CD4-positive, alpha-beta T cell treated with Interleukin-17A for 1 hour (primary cell): ENCODE measurements around the gene ETF1.
"Not testable (repeated sequence)": the region's sequence is repeated elsewhere in the genome, so short reads cannot be mapped to it uniquely, and the experiment has no call there.

Experiments
- DNase-seq: peaks from one replicate; pipeline ENCODE4 v3.0.0-alpha.2; 2020

The ETF1 gene

DNA sequence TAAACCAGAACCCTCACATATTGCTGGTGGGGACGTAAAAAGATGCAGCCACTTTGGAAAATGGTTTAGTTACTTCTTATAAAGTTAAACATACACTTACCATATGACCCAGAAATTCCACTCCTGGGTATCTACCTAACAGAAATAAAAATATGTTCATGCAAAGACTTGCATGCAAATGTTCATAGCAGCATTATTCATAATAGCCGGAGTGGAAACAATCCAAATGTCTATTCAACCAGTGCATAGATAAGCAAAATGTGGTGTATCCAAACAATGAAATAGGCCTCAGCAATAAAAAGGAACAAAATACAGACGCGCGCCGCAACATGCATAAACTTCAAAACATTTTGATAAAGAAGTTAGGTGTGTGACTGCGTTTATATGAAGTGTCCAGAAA is 66.1 kb downstream of the ETF1 start:
- no peak for DNase-seq

- DNase-seq = not testable (repeated sequence)
Measured at GRCh38 chr5:138473151-138473550, 69.9 kb downstream of the ETF1 start.

GRCh38 chr5:138472353-138472752 is 70.7 kb downstream of the ETF1 start:
- no peak for DNase-seq

GRCh38 chr5:138471052-138471361 is 72.0 kb downstream of the ETF1 start:
- no peak for DNase-seq

GRCh38 chr5:138470322-138471051 is 72.5 kb downstream of the ETF1 start:
- DNase-seq = no peak

DNA sequence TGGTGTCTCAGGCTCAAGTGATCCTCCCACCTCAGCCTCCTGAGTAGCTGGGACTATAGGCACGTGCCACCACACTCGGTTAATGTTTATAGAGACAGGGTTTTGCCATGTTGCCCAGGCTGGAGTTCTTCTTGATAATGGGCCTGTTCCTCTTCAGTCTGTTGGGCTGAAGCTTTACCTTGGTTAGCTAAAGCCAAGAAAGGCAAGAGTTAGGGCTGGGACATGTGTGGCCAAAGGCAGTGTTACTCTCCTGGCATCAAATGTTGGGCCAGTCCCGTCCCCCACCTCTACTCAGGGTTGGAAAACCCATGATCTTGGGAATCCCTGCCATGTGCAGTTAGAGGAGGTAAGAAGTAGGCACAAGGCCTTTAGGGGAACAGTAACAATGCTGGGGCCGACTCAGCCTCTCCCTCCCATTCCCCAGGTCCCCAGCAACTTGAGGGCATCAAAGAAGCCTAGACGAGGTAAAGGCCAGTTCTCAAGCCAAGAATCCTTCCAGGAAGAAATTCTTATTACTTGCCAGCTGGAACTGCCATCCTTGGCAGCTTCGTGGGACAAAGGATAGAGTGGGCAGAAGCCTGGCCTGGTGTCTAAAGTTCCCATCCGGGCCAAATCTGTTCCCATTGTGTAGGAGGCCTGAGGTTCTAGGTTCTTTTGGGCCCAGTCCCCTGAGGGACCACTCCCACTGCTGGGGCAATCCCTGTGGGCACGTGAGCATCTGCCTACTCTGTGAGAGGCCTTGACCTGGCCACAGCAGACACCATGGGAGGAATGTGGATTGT is 73.3 kb downstream of the ETF1 start:
- peak; percentile 68 for DNase-seq

GRCh38 chr5:138468966-138469539 is 74.0 kb downstream of the ETF1 start:
- DNase-seq = no peak

- peak; percentile 34 for DNase-seq
Measured at GRCh38 chr5:138468133-138468965, 74.7 kb downstream of the ETF1 start.

DNA sequence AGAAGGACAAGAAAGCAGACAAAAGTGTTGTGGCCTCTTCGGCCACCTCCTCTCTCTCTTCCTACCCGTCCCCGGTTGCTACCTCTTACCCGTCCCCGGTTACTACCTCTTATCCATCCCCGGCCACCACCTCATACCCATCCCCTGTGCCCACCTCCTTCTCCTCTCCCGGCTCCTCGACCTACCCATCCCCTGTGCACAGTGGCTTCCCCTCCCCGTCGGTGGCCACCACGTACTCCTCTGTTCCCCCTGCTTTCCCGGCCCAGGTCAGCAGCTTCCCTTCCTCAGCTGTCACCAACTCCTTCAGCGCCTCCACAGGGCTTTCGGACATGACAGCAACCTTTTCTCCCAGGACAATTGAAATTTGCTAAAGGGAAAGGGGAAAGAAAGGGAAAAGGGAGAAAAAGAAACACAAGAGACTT is 75.3 kb downstream of the ETF1 start:
- peak; percentile 23 for DNase-seq

DNA sequence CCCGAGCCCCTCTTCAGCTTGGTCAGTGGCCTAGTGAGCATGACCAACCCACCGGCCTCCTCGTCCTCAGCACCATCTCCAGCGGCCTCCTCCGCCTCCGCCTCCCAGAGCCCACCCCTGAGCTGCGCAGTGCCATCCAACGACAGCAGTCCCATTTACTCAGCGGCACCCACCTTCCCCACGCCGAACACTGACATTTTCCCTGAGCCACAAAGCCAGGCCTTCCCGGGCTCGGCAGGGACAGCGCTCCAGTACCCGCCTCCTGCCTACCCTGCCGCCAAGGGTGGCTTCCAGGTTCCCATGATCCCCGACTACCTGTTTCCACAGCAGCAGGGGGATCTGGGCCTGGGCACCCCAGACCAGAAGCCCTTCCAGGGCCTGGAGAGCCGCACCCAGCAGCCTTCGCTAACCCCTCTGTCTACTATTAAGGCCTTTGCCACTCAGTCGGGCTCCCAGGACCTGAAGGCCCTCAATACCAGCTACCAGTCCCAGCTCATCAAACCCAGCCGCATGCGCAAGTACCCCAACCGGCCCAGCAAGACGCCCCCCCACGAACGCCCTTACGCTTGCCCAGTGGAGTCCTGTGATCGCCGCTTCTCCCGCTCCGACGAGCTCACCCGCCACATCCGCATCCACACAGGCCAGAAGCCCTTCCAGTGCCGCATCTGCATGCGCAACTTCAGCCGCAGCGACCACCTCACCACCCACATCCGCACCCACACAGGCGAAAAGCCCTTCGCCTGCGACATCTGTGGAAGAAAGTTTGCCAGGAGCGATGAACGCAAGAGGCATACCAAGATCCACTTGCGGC is 75.9 kb downstream of the ETF1 start:
- peak; percentile 34 for DNase-seq

- DNase-seq = peak; percentile 18
Measured at GRCh38 chr5:138466125-138466899, 76.7 kb downstream of the ETF1 start.

DNA sequence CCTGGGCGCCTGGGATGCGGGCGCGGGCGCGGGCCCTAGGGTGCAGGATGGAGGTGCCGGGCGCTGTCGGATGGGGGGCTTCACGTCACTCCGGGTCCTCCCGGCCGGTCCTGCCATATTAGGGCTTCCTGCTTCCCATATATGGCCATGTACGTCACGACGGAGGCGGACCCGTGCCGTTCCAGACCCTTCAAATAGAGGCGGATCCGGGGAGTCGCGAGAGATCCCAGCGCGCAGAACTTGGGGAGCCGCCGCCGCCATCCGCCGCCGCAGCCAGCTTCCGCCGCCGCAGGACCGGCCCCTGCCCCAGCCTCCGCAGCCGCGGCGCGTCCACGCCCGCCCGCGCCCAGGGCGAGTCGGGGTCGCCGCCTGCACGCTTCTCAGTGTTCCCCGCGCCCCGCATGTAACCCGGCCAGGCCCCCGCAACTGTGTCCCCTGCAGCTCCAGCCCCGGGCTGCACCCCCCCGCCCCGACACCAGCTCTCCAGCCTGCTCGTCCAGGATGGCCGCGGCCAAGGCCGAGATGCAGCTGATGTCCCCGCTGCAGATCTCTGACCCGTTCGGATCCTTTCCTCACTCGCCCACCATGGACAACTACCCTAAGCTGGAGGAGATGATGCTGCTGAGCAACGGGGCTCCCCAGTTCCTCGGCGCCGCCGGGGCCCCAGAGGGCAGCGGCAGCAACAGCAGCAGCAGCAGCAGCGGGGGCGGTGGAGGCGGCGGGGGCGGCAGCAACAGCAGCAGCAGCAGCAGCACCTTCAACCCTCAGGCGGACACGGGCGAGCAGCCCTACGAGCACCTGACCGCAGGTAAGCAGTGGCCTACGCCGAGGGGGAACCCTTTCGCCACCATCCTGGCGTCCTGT is 77.5 kb downstream of the ETF1 start, which contains the start of gene EGR1:
EGR1 (plus strand) TSS at position 219 of the 864 bp plus-strand sequence; CDS start at position 502, 283 bp downstream.
- DNase-seq = peak; percentile 98

GRCh38 chr5:138464388-138465260 is 78.4 kb downstream of the ETF1 start:
- peak; percentile 98 for DNase-seq

GRCh38 chr5:138464008-138464387 is 79.0 kb downstream of the ETF1 start:
- peak; percentile 93 for DNase-seq

GRCh38 chr5:138463419-138464007 is 79.5 kb downstream of the ETF1 start:
- no peak for DNase-seq

DNA sequence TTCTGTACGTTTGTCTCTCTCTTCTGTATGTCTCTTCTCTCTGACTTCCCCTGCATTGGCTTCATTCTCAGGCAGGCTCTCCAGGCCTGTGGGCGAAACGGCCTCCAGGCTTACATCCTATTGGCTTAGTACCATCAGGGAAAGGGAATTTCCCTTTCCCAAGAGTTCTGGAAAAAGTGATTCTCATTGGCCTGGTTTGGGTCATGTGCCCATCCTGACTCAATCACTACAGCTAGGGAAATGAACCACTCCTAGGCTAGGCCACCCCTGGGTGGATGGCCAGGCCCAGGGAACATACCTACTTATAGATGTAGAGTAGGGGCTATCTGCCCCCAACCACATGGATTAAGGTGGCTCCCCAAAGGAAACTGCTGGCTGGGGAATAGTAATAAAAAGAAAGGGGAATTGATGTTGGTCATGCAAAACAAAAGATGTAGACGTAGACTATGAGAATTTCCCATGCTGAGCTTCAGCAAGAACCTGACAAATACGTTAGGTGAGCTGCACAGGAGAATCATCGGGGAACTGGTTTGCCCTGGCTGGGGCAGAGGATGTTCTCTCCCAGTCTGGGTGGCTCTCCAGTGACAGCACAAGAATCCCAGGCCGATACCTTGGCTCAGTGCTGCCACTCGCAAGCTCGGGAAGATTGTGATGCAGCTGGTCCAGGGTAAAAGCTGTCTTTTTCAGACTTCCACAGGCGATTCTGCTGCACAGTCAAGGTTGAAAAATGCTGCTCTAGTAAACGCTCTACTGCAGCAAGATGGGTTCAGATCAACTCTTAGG is 81.5 kb downstream of the ETF1 start:
- DNase-seq = no peak

DNA sequence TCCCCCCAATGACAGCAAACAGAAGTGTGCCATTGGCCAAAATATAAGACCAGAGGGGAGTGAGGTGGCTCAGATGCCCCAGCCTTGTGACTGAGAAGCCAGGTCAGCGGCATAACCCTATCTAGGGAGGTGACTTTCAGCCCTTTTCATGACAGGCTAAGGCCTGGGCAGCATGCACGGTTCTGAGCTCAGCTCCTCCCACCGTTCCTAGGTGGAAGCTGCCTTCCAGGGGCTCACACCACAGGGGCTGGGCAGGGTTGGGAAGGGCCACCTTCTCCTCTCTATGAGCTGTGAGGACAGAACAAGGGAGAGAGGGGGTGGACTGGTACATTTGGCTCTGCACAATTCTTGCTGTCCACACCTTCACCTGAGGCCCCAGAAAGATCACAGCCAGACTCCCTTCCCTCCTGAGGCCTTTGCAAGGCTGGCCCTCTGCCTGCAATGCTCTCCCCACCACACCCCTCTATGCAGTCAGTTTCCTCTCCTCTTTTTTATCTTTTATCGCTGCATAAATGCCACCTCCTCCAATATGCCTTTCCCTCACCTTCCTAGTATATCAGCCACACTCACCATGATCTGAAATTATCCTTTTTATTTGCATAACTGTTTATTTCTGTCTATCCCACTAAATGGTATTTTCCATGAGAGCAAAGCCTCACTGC is 82.9 kb downstream of the ETF1 start:
- DNase-seq = no peak
